ENCODE results near the gene PDHX. TPM values are rescaled to one million over a fixed set of nuclear protein-coding genes. Genes with fewer than 3 reads are reported as not detected.

PDHX gene
- total RNA-seq, 1 experiment from 2014 or later = 63.0 TPM

DNA sequence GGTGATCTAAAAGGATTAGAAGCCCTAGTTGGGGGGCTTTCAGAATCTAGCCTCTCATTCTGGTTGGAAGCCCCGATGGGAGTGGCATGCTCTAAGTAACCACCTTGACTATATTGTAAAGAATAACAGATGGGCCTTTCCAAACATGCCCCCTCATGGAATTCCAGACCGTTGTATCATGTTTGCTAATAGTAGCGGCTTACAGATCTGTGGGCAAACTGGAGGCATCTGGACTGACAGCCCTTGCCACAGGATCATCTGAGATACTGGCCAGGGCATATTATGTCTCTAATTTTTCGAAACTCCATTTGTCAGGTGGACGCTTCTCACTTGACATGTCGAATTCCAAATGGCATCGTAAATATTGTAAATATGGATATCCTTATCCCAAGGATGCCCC, 10.8 kb upstream of the PDHX start:
- no peaks in the 10 kb centered on the region for H3K9me3 ChIP-seq (ENCODE audit: control insufficient read depth, insufficient read depth, low read depth, low read length)
- H3K4me1 ChIP-seq (ENCODE audit: control insufficient read depth, insufficient read depth, low read length) = no peaks in the 10 kb centered on the region
- no peaks in the 10 kb centered on the region for H3K27me3 ChIP-seq (ENCODE audit: control insufficient read depth, insufficient read depth, low read length)
- intact Hi-C loops (cut with micrococcal nuclease; ENCODE audit: unreplicated experiment) = no loop called here
- H3K4me3 ChIP-seq (ENCODE audit: low read depth in 2 of 2, low read length in 2 of 2) = no peak overlapping the region
- H3K27ac ChIP-seq (ENCODE audit: low read length) = no peak overlapping the region
- ATAC-seq (no peak), DNase-seq (ENCODE audit: low read depth, low spot score) (no peak)
- in situ Hi-C loops (cut with HindIII; ENCODE audit: low pct_unique_long_range_greater_than_20kb, low sequenced_read_pairs) = no loop called here
- BruUV-seq (replicated peaks) = no TSS peak
- TF ChIP-seq POLR2AphosphoS5 (IDR thresholded peaks at IDR 0.05; ENCODE audit: low read depth, low read length) = no peak
- TF ChIP-seq TCF7L2 (IDR thresholded peaks at IDR 0.05; ENCODE audit: low read depth, low read length) = no peak
- TF ChIP-seq REST (IDR thresholded peaks at IDR 0.05; ENCODE audit: insufficient read depth in 1 of 2, low read depth in 2 of 2, low read length in 1 of 2) = no peak
- no peak for TF ChIP-seq SIN3A (IDR thresholded peaks at IDR 0.05; ENCODE audit: borderline replicate concordance, insufficient read depth, low read depth, low read length)
- TF ChIP-seq CTCF (IDR thresholded peaks at IDR 0.05) = no peak
- no peaks in the 10 kb centered on the region for H3K36me3 ChIP-seq (ENCODE audit: control insufficient read depth, insufficient read depth, low read length)
- ChIA-PET POLR2A (no interaction called here), CTCF (no interaction called here)

DNA sequence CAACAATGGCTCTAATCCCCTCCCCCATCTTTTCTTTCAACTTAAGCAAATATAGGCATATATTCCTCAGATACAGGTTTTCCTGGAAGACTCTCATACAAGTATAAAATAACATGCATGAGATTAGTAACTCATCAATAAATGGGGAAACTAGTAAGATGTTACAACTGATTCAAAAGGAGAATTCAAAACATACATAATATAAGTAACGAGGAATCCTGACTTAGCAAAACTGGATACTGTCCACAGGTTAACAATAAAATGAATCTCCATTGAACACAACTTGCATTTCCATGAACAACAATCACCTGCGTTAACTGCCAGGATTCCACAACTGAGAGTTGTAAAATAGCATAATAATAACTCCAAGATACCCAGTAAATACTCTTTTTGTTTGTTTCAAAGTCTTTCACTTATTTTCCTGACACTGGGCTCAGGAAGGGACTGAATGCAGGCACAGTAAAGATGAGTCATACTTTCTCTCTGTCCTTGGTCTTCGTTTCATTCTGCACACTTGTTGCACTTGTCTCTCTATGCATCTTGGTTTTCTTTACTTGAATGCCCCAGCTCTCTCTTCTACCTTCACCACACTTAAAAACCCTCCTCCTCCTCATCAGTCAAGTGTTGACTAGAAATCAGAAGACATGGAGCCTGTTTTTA, 8.4 kb upstream of the PDHX start:
- H3K27ac ChIP-seq (ENCODE audit: low read length) = no peak overlapping the region
- 0 out of 2 replicates have a peak, but pooled peaks cover 3% of the 10 kb centered on the region for H3K4me1 ChIP-seq (ENCODE audit: control insufficient read depth, insufficient read depth, low read length)
- no peak overlapping the region for H3K4me3 ChIP-seq (ENCODE audit: low read depth in 2 of 2, low read length in 2 of 2)
- no peaks in the 10 kb centered on the region for H3K36me3 ChIP-seq (ENCODE audit: control insufficient read depth, insufficient read depth, low read length)
- ChIA-PET POLR2A (no interaction called here), CTCF (no interaction called here)
- TF ChIP-seq CTCF (IDR thresholded peaks at IDR 0.05) (no peak), POLR2AphosphoS5 (IDR thresholded peaks at IDR 0.05; ENCODE audit: low read depth, low read length) (no peak), TCF7L2 (IDR thresholded peaks at IDR 0.05; ENCODE audit: low read depth, low read length) (no peak), SIN3A (IDR thresholded peaks at IDR 0.05; ENCODE audit: borderline replicate concordance, insufficient read depth, low read depth, low read length) (no peak), REST (IDR thresholded peaks at IDR 0.05; ENCODE audit: insufficient read depth in 1 of 2, low read depth in 2 of 2, low read length in 1 of 2) (no peak)
- H3K27me3 ChIP-seq (ENCODE audit: control insufficient read depth, insufficient read depth, low read length) = no peaks in the 10 kb centered on the region
- in situ Hi-C loops (cut with HindIII; ENCODE audit: low pct_unique_long_range_greater_than_20kb, low sequenced_read_pairs) (no loop called here), intact Hi-C loops (cut with micrococcal nuclease; ENCODE audit: unreplicated experiment) (no loop called here)
- ATAC-seq (no peak), DNase-seq (ENCODE audit: low read depth, low spot score) (no peak)
- H3K9me3 ChIP-seq (ENCODE audit: control insufficient read depth, insufficient read depth, low read depth, low read length) = no peaks in the 10 kb centered on the region
- no TSS peak for BruUV-seq (replicated peaks)

Measured in Panc1 (cell line).